ENCODE measurements around the gene TRIM27.

DNA sequence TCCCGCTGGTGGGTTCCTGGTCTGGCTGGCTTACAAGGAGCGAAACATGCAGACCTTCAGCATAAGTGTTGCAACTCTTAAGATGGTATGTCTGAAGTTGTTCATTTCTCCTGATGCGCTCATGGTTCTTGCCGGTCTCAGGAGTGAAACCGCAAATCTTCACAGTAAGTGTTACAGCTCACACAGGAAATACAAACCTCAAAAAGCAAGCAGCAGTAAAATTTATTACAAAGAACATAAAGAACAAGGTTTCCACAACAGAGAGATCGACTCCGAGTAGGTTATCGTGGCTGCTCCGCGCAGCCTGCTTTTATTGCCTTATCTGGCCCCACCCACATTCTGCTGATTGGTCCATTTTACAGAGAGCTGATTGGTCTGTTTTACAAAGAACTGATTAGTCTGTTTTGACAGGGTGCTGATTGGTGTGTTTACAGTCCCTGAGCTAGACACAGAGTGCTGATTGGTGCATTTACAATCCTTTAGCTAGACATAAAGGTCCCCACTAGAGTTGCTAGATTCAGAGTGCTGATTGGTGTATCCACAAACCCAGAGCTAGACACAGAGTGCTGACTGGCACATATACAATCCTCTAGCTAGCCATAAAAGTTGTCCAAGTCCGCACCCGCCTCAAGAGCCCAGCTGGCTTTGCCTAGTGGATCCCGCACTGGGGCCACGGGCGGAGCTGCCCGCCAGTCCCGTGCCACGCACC lies 39.2 kb downstream of the TRIM27 start:
- TF ChIP-seq POLR2A (IDR thresholded peaks at IDR 0.05) (no peak), EP300 (IDR thresholded peaks at IDR 0.05) (no peak), POLR2AphosphoS5 (IDR thresholded peaks at IDR 0.05) (no peak)
- TF ChIP-seq, protein P1, sequence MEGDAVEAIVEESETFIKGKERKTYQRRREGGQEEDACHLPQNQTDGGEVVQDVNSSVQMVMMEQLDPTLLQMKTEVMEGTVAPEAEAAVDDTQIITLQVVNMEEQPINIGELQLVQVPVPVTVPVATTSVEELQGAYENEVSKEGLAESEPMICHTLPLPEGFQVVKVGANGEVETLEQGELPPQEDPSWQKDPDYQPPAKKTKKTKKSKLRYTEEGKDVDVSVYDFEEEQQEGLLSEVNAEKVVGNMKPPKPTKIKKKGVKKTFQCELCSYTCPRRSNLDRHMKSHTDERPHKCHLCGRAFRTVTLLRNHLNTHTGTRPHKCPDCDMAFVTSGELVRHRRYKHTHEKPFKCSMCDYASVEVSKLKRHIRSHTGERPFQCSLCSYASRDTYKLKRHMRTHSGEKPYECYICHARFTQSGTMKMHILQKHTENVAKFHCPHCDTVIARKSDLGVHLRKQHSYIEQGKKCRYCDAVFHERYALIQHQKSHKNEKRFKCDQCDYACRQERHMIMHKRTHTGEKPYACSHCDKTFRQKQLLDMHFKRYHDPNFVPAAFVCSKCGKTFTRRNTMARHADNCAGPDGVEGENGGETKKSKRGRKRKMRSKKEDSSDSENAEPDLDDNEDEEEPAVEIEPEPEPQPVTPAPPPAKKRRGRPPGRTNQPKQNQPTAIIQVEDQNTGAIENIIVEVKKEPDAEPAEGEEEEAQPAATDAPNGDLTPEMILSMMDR (IDR thresholded peaks at IDR 0.05): no peak
